NT2/D1 (cell line): ENCODE results near the gene F2RL1.
"Not testable (repeated sequence)": the region's sequence is repeated elsewhere in the genome, so short reads cannot be mapped to it uniquely, and the experiment has no call there.

Experiments used
- SUZ12 ChIP-seq: IDR thresholded peaks from 2 replicates; pipeline ENCODE4 v1.6.1; 2011; ENCODE audit not compliant: insufficient read length, insufficient read depth; ENCODE audit errors: extremely low read depth
- YY1 ChIP-seq: IDR thresholded peaks from 2 replicates; pipeline ENCODE4 v1.6.1; 2011; ENCODE audit not compliant: insufficient read length, insufficient read depth
- ZNF274 ChIP-seq: IDR thresholded peaks from 2 replicates; pipeline ENCODE4 v1.6.1; 2011; ENCODE audit warnings: mild to moderate bottlenecking, low read depth, low read length

GRCh38 chr5:76789275-76789674 is 29.6 kb upstream of the F2RL1 start:
- TF ChIP-seq YY1, SUZ12, ZNF274: not testable (repeated sequence)
